Measurements from ENCODE around the gene GRIK3. TPM values are rescaled to one million over a fixed set of nuclear protein-coding genes. Genes with fewer than 3 reads are reported as not detected.

Gene GRIK3
- total and polyA plus RNA-seq, 7 donors, result 0.03 to 0.15 (median 0.04) TPM; not detected in 2

DNA sequence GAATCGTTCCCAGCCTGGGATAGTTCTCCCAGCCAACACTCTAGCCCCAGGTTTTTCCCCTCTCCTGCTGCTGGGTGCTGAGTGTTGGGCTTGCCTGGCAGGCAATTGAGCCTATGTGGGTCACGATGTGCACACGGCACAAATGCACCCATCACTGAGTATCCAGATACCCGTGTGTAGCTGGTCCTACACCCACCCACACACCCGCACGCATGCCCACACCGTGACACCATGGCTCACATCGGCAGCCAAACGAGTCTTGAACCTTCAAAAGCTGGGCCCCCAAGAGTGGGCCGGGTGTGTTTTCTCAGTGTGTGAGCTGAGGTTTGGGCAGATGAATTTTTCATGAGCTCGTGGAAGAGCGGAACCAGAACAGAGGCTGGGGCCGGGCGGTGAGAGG is 188.5 kb downstream of the GRIK3 start:
- 51 to 54% (median 52%) methylated on average over 14 of the region's 14 CpGs for WGBS, 3 donors
- Histone ChIP-seq H3K36me3 (ENCODE audit: insufficient read depth in 1 of 2, low read depth in 1 of 2) (no peaks in the 10 kb centered on the region), H3K27ac (no peak overlapping the region), H3K9me3 (no peaks in the 10 kb centered on the region), H3K4me1 (no peaks in the 10 kb centered on the region), H3K27me3 (ENCODE audit: insufficient read depth in 3 of 3, low read length in 2 of 3) (peaks cover 0 to 33% (median 4%) of the 10 kb centered on the region in 3 donors), H3K4me3 (no peak overlapping the region)
- no peak for ATAC-seq
- no peak for TF ChIP-seq CTCF (IDR thresholded peaks at IDR 0.05)
- intact Hi-C loops (cut with DNase I), result no loop called here
- DNase-seq, result no peak

GRCh38 chr1:36844917-36845316 is 189.4 kb downstream of the GRIK3 start:
- Histone ChIP-seq H3K27ac (no peak overlapping the region), H3K27me3 (ENCODE audit: insufficient read depth in 3 of 3, low read length in 2 of 3) (peaks cover 0 to 28% (median 2%) of the 10 kb centered on the region in 3 donors), H3K9me3 (no peaks in the 10 kb centered on the region), H3K36me3 (ENCODE audit: insufficient read depth in 1 of 2, low read depth in 1 of 2) (no peaks in the 10 kb centered on the region), H3K4me3 (no peak overlapping the region), H3K4me1 (no peaks in the 10 kb centered on the region)
- WGBS, 3 donors, result 78 to 87% (median 82%) methylated on average over 9 of the region's 9 CpGs
- intact Hi-C loops (cut with DNase I), result no loop called here
- ATAC-seq (no peak), DNase-seq (no peak)
- TF ChIP-seq CTCF (IDR thresholded peaks at IDR 0.05), result no peak

GRCh38 chr1:36843906-36844610 is 190.3 kb downstream of the GRIK3 start:
- H3K4me3 ChIP-seq, result no peak overlapping the region
- no peak for TF ChIP-seq CTCF (IDR thresholded peaks at IDR 0.05)
- H3K9me3 ChIP-seq, result no peaks in the 10 kb centered on the region
- no peaks in the 10 kb centered on the region for H3K4me1 ChIP-seq
- ATAC-seq (no peak), DNase-seq (peak in 1 of 2 donors; percentile 40)
- H3K27me3 ChIP-seq (ENCODE audit: insufficient read depth in 3 of 3, low read length in 2 of 3), result peaks cover 0 to 21% (median 2%) of the 10 kb centered on the region in 3 donors
- 73 to 82% (median 75%) methylated on average over 11 of the region's 11 CpGs for WGBS, 3 donors
- no peaks in the 10 kb centered on the region for H3K36me3 ChIP-seq (ENCODE audit: insufficient read depth in 1 of 2, low read depth in 1 of 2)
- intact Hi-C loops (cut with DNase I), result no loop called here
- no peak overlapping the region for H3K27ac ChIP-seq

GRCh38 chr1:36843027-36843426 is 191.3 kb downstream of the GRIK3 start:
- H3K27me3 ChIP-seq (ENCODE audit: insufficient read depth in 3 of 3, low read length in 2 of 3), result peaks cover 0 to 28% (median 4%) of the 10 kb centered on the region in 3 donors
- DNase-seq, result peak in 1 of 2 donors; percentile 18
- 77 to 82% (median 79%) methylated on average over 11 of the region's 11 CpGs for WGBS, 3 donors

More at GRCh38 chr1:36843027-36843426, 191.3 kb downstream of the GRIK3 start:
- H3K27ac ChIP-seq, result no peak overlapping the region
- H3K9me3 ChIP-seq, result no peaks in the 10 kb centered on the region
- H3K4me3 ChIP-seq, result no peak overlapping the region
- H3K4me1 ChIP-seq, result no peaks in the 10 kb centered on the region
- no peaks in the 10 kb centered on the region for H3K36me3 ChIP-seq (ENCODE audit: insufficient read depth in 1 of 2, low read depth in 1 of 2)
- TF ChIP-seq CTCF (IDR thresholded peaks at IDR 0.05), result no peak
- intact Hi-C loops (cut with DNase I), result no loop called here
- ATAC-seq, result no peak
